HEK293 (cell line): ENCODE results near the gene CRTC3.

Source experiments
- CTCF ChIA-PET: fragments of 350-600 bp; formaldehyde crosslinking; extraction: SDS; loops from one replicate; lab custom pipeline; 2021; ENCODE audit warnings: antibody characterized with exemption; lab: Yijun Ruan, JAX
- POLR2A ChIA-PET: fragments of 300-600 bp; formaldehyde crosslinking; extraction: SDS; loops from one replicate; lab custom pipeline; 2020; ENCODE audit warnings: antibody characterized with exemption, inconsistent platforms; lab: Yijun Ruan, JAX
- H3K27ac ChIP-seq: fragments of 200-500 bp; sonication (Bioruptor generic); 2 replicates; pipeline ENCODE4 v1.5.1; 2014; ENCODE audit warnings: low read depth, low read length, control low read depth, inconsistent platforms; ENCODE audit errors: extremely low read depth
- H3K36me3 ChIP-seq, 2 experiments: fragments of 200-500 bp in 1 of 2; sonication (Bioruptor generic) in 1 of 2; 1 replicate in 1 of 2; 2 replicates in 1 of 2; pipeline ENCODE4 v1.5.1; 2014 to 2017; ENCODE audit warnings: inconsistent platforms in 2 of 2, low read length in 2 of 2; ENCODE audit not compliant: control insufficient read depth in 2 of 2, insufficient read depth in 1 of 2
- H3K4me1 ChIP-seq: fragments of 200-500 bp; sonication (Bioruptor generic); 2 replicates; pipeline ENCODE4 v1.5.1; 2014; ENCODE audit warnings: mild to moderate bottlenecking, low read length, inconsistent platforms; ENCODE audit not compliant: control insufficient read depth, insufficient read depth
- H3K4me3 ChIP-seq: 2 replicates; pipeline ENCODE4 v1.5.1; 2011; ENCODE audit warnings: low read depth, mild to moderate bottlenecking, control low read depth, low read length, moderate library complexity
- H3K9me3 ChIP-seq: fragments of 200-500 bp; sonication (Bioruptor generic); 2 replicates; pipeline ENCODE4 v1.5.1; 2014; ENCODE audit warnings: low read depth, low read length, inconsistent platforms; ENCODE audit not compliant: control insufficient read depth, insufficient read depth
- EGR2 ChIP-seq: fragments of 450-650 bp; formaldehyde crosslinking; IDR thresholded peaks from 2 replicates; pipeline ENCODE4 v1.5.1; 2016; ENCODE audit warnings: low read depth, missing biosample characterization, missing genetic modification characterization
- FEZF1 ChIP-seq: fragments of 450-650 bp; formaldehyde crosslinking; IDR thresholded peaks from 2 replicates; pipeline ENCODE4 v1.5.1; 2016; ENCODE audit warnings: missing biosample characterization, missing genetic modification characterization
- GLIS2 ChIP-seq: fragments of 450-650 bp; formaldehyde crosslinking; IDR thresholded peaks from 2 replicates; pipeline ENCODE4 v1.5.1; 2016; ENCODE audit warnings: missing biosample characterization, missing genetic modification characterization
- KLF1 ChIP-seq: fragments of 450-650 bp; formaldehyde crosslinking; IDR thresholded peaks from 2 replicates; pipeline ENCODE4 v1.5.1; 2016; ENCODE audit warnings: missing biosample characterization, missing genetic modification characterization
- PRDM1 ChIP-seq: fragments of 450-650 bp; formaldehyde crosslinking; IDR thresholded peaks from 2 replicates; pipeline ENCODE4; 2016; ENCODE audit warnings: missing biosample characterization, missing genetic modification characterization
- REST ChIP-seq: fragments of 450-650 bp; formaldehyde crosslinking; IDR thresholded peaks from 2 replicates; pipeline ENCODE4 v1.5.1; 2016; ENCODE audit warnings: missing biosample characterization, missing genetic modification characterization
- SP3 ChIP-seq: fragments of 450-650 bp; formaldehyde crosslinking; IDR thresholded peaks from 2 replicates; pipeline ENCODE4 v1.5.1; 2016; ENCODE audit warnings: missing biosample characterization, missing genetic modification characterization
- SP7 ChIP-seq: fragments of 450-650 bp; formaldehyde crosslinking; IDR thresholded peaks from 2 replicates; pipeline ENCODE4 v1.5.1; 2016; ENCODE audit warnings: missing biosample characterization, missing genetic modification characterization
- WT1 ChIP-seq: fragments of 450-650 bp; formaldehyde crosslinking; IDR thresholded peaks from 2 replicates; pipeline ENCODE4 v1.5.1; 2016; ENCODE audit warnings: missing biosample characterization, missing genetic modification characterization
- ZBTB44 ChIP-seq: fragments of 450-650 bp; IDR thresholded peaks from 2 replicates; pipeline ENCODE4 v1.5.1; 2018; ENCODE audit warnings: missing biosample characterization, mild to moderate bottlenecking, missing genetic modification characterization
- ZIC2 ChIP-seq: fragments of 450-650 bp; formaldehyde crosslinking; IDR thresholded peaks from 2 replicates; pipeline ENCODE4 v1.5.1; 2016; ENCODE audit warnings: missing biosample characterization, missing genetic modification characterization
- ZNF10 ChIP-seq: fragments of 450-650 bp; formaldehyde crosslinking; IDR thresholded peaks from 2 replicates; pipeline ENCODE4 v1.5.1; 2017; ENCODE audit warnings: missing biosample characterization, missing genetic modification characterization
- ZNF133 ChIP-seq: fragments of 450-650 bp; formaldehyde crosslinking; IDR thresholded peaks from 2 replicates; pipeline ENCODE4 v1.5.1; 2016; ENCODE audit warnings: missing biosample characterization, missing genetic modification characterization
- ZNF174 ChIP-seq: fragments of 450-650 bp; formaldehyde crosslinking; IDR thresholded peaks from 2 replicates; pipeline ENCODE4 v1.5.0; 2017; ENCODE audit warnings: missing biosample characterization, mild to moderate bottlenecking, missing genetic modification characterization
- ZNF248 ChIP-seq: fragments of 450-650 bp; formaldehyde crosslinking; IDR thresholded peaks from 2 replicates; pipeline ENCODE4 v1.5.1; 2017; ENCODE audit warnings: missing biosample characterization, missing genetic modification characterization
- ZNF274 ChIP-seq, 2 experiments: fragments of 200-500 bp in 1 of 2; fragments of 450-650 bp in 1 of 2; sonication (Bioruptor generic) in 1 of 2; formaldehyde crosslinking in 1 of 2; IDR thresholded peaks; 2 replicates each; pipeline versions ENCODE4 v1.5.1 to v1.6.1; 2014 to 2016; ENCODE audit warnings: borderline replicate concordance in 1 of 2, inconsistent platforms in 1 of 2, low read length in 1 of 2, missing biosample characterization in 1 of 2, missing genetic modification characterization in 1 of 2
- ZNF335 ChIP-seq: fragments of 450-650 bp; formaldehyde crosslinking; conservative IDR thresholded peaks from 2 replicates; pipeline ENCODE4 v1.5.1; 2016; ENCODE audit warnings: missing biosample characterization, missing genetic modification characterization
- ZNF433 ChIP-seq: fragments of 450-650 bp; formaldehyde crosslinking; IDR thresholded peaks from 2 replicates; pipeline ENCODE4 v1.5.1; 2016; ENCODE audit warnings: missing biosample characterization, missing genetic modification characterization, low read depth
- ZNF48 ChIP-seq: fragments of 450-650 bp; formaldehyde crosslinking; IDR thresholded peaks from 2 replicates; pipeline ENCODE4 v1.5.1; 2016; ENCODE audit warnings: missing biosample characterization, missing genetic modification characterization
- ZNF624 ChIP-seq: fragments of 450-650 bp; formaldehyde crosslinking; IDR thresholded peaks from 2 replicates; pipeline ENCODE4 v1.5.1; 2017; ENCODE audit warnings: missing biosample characterization, missing genetic modification characterization
- ZNF629 ChIP-seq: fragments of 450-650 bp; formaldehyde crosslinking; IDR thresholded peaks from 2 replicates; pipeline ENCODE4 v1.5.1; 2017; ENCODE audit warnings: missing biosample characterization, missing genetic modification characterization
- ZNF791 ChIP-seq: fragments of 450-650 bp; formaldehyde crosslinking; IDR thresholded peaks from 2 replicates; pipeline ENCODE4 v1.5.1; 2016; ENCODE audit warnings: missing biosample characterization, missing genetic modification characterization
- TF ChIP-seq, protein P1 (sequence below): fragments of 450-650 bp; formaldehyde crosslinking; IDR thresholded peaks from 2 replicates; pipeline ENCODE4 v1.5.1; 2016; ENCODE audit warnings: missing biosample characterization, missing genetic modification characterization
- TF ChIP-seq, protein P2 (sequence below): fragments of 450-650 bp; formaldehyde crosslinking; IDR thresholded peaks from 2 replicates; pipeline ENCODE4 v1.5.1; 2017; ENCODE audit warnings: missing biosample characterization, mild to moderate bottlenecking, missing genetic modification characterization, moderate library complexity
- TF ChIP-seq, protein P3 (sequence below): fragments of 450-650 bp; formaldehyde crosslinking; IDR thresholded peaks from 2 replicates; pipeline ENCODE4 v1.5.1; 2016; ENCODE audit warnings: missing biosample characterization, missing genetic modification characterization
- TF ChIP-seq, protein P4 (sequence below): fragments of 450-650 bp; formaldehyde crosslinking; IDR thresholded peaks from 2 replicates; pipeline ENCODE4 v1.5.1; 2017; ENCODE audit warnings: missing biosample characterization, missing genetic modification characterization

Gene CRTC3

DNA sequence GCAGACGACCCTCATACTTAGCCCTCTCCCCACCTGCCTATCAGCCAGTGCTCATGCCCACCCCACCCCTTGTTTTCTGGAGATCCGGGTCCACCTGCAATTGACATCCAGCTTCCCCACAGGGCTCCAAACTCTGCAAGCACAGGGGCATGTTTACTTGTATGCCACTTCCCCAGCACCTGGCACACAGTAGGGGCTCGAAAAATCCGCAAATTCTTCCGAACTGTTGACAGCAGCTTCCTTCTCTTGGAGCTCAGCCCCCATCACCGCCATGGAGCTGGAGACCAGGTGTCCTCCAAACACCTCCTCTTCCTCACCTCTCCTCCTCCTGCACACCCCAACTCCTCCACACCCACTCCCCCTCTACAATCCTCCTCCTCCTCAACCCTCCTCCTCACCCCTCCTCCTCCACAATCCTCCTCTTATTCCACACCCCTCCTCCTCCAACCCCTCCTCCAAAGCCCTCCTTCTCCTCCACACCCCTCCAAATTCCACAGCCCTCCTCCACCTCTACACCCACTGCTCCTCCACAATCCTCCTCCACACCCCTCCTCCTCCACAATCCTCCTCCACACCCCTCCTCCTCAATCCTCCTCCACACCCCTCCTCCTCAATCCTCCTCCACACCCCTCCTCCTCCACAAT, 117.1 kb downstream of the CRTC3 start:
- Histone ChIP-seq H3K9me3 (no peaks in the 10 kb centered on the region), H3K36me3 (peaks cover 0 to 25% of the 10 kb centered on the region in 2 experiments; a peak in 1 of 3 replicates), H3K4me1 (no peaks in the 10 kb centered on the region), H3K4me3 (no peak overlapping the region), H3K27ac (no peak overlapping the region)
- ChIA-PET POLR2A (interaction anchor here (1.5 kb wide), 1 partner anchor 70 kb away, joined by 6 read pairs; the partner anchor contains the start of gene BLM), CTCF (interaction anchor here (0.7 kb wide), 1 partner anchor 327 kb away, joined by 4 read pairs; no protein-coding TSS in a partner anchor)
- TF ChIP-seq ZNF624 (no peak), ZBTB44 (tag by site-specific recombination) (no peak), ZIC2 (no peak), PRDM1 (tag by site-specific recombination) (no peak), KLF1 (tag by site-specific recombination) (peak; percentile 13; the same call in 1 of the 2 replicates), ZNF274 (IDR thresholded peaks at IDR 0.05; ENCODE audit: low read length) (no peak), ZNF274 (tag by site-specific recombination; IDR thresholded peaks at IDR 0.05; ENCODE audit: borderline replicate concordance) (no peak), EGR2 (peak; percentile 87), GLIS2 (tag by site-specific recombination) (no peak), ZNF791 (tag by site-specific recombination) (no peak), ZNF433 (tag by site-specific recombination) (no peak), ZNF10 (tag by site-specific recombination) (no peak), SP7 (tag by site-specific recombination) (no peak), ZNF133 (tag by site-specific recombination) (no peak), WT1 (tag by site-specific recombination) (peak; percentile 45; the same call in 1 of the 2 replicates), ZNF174 (tag by site-specific recombination) (no peak), REST (tag by site-specific recombination) (no peak), ZNF629 (no peak), SP3 (no peak), FEZF1 (tag by site-specific recombination) (no peak), ZNF248 (no peak), ZNF335 (tag by site-specific recombination) (no peak), ZNF48 (no peak)
- TF ChIP-seq, protein P1, sequence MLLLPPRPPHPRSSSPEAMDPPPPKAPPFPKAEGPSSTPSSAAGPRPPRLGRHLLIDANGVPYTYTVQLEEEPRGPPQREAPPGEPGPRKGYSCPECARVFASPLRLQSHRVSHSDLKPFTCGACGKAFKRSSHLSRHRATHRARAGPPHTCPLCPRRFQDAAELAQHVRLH: no peak
- TF ChIP-seq, protein P2, sequence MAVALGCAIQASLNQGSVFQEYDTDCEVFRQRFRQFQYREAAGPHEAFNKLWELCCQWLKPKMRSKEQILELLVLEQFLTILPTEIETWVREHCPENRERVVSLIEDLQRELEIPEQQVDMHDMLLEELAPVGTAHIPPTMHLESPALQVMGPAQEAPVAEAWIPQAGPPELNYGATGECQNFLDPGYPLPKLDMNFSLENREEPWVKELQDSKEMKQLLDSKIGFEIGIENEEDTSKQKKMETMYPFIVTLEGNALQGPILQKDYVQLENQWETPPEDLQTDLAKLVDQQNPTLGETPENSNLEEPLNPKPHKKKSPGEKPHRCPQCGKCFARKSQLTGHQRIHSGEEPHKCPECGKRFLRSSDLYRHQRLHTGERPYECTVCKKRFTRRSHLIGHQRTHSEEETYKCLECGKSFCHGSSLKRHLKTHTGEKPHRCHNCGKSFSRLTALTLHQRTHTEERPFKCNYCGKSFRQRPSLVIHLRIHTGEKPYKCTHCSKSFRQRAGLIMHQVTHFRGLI (tag by site-specific recombination): no peak
- TF ChIP-seq, protein P3, sequence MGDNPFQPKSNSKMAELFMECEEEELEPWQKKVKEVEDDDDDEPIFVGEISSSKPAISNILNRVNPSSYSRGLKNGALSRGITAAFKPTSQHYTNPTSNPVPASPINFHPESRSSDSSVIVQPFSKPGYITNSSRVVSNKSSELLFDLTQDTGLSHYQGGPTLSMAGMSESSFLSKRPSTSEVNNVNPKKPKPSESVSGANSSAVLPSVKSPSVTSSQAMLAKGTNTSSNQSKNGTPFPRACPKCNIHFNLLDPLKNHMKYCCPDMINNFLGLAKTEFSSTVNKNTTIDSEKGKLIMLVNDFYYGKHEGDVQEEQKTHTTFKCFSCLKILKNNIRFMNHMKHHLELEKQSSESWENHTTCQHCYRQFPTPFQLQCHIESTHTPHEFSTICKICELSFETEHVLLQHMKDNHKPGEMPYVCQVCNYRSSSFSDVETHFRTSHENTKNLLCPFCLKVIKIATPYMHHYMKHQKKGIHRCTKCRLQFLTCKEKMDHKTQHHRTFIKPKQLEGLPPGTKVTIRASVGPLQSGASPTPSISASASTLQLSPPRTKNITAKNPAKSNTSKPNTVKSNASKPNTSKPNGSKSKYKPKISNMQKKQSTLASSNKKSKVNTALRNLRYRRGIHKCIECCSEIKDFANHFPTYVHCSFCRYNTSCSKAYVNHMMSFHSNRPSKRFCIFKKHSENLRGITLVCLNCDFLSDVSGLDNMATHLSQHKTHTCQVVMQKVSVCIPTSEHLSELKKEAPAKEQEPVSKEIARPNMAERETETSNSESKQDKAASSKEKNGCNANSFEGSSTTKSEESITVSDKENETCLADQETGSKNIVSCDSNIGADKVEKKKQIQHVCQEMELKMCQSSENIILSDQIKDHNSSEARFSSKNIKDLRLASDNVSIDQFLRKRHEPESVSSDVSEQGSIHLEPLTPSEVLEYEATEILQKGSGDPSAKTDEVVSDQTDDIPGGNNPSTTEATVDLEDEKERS (tag by site-specific recombination): no peak
- TF ChIP-seq, protein P4, sequence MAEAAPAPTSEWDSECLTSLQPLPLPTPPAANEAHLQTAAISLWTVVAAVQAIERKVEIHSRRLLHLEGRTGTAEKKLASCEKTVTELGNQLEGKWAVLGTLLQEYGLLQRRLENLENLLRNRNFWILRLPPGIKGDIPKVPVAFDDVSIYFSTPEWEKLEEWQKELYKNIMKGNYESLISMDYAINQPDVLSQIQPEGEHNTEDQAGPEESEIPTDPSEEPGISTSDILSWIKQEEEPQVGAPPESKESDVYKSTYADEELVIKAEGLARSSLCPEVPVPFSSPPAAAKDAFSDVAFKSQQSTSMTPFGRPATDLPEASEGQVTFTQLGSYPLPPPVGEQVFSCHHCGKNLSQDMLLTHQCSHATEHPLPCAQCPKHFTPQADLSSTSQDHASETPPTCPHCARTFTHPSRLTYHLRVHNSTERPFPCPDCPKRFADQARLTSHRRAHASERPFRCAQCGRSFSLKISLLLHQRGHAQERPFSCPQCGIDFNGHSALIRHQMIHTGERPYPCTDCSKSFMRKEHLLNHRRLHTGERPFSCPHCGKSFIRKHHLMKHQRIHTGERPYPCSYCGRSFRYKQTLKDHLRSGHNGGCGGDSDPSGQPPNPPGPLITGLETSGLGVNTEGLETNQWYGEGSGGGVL (tag by site-specific recombination): peak; percentile 52; the same call in 1 of the 2 replicates
